Measurements from ENCODE around the gene PRL.

The PRL gene

GRCh38 chr6:22290045-22290444 is 6.8 kb downstream of the PRL start:
- no peak for DNase-seq

GRCh38 chr6:22288721-22289120 is 8.1 kb downstream of the PRL start:
- DNase-seq = no peak

DNA sequence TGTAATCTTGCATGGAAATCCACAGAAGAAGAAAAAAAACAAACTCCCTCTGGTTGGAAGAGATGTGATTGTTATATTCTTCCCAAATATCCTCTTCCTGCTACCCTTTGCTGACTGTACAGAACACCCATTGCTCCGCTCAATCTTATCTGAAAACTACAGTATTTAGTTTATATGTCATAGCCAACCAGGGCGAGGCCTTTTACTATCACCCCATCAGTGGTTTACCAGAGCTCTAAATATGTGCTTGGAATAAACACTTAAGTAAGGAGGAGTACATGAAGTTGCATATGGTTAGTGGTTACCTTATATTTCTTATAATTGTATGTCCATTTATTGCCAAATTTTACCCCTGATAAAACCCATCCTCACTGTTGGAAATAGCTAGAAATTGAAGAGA is 12.2 kb downstream of the PRL start:
- DNase-seq = no peak

- DNase-seq = no peak
These were observed 15.3 kb downstream of the PRL start for GRCh38 chr6:22281341-22282085.

GRCh38 chr6:22279427-22279826 is 17.4 kb downstream of the PRL start:
- DNase-seq = no peak

GRCh38 chr6:22271081-22271480 is 25.8 kb downstream of the PRL start:
- no peak for DNase-seq

- DNase-seq = no peak
These were observed 33.1 kb downstream of the PRL start for GRCh38 chr6:22263748-22264147.

GRCh38 chr6:22254886-22255285 is 42.0 kb downstream of the PRL start:
- no peak for DNase-seq

- DNase-seq = no peak
These were observed 42.7 kb downstream of the PRL start for GRCh38 chr6:22253955-22254655.

DNA sequence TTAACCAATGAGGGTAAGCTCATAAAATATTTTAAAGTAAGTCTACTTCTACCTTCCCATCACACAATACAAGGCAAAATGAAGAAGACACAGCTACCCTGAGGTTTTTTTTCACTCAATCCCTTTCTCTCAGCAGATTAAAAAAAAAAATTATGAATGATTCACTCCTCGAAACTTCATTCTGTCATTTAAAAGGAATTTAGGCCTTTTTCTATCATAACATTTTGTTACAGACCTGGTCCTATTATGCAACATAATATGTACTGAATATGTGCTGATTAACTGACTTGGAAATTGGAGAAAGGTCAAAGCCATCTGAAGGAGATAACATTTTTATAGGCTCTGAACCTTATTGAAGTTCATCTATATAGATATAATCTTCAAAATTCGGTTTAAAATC is 45.5 kb downstream of the PRL start:
- no peak for DNase-seq

GRCh38 chr6:22250486-22250885 is 46.4 kb downstream of the PRL start:
- DNase-seq = peak; percentile 53

GRCh38 chr6:22249711-22250350 is 47.0 kb downstream of the PRL start:
- no peak for DNase-seq

- DNase-seq = no peak
These were observed 48.1 kb downstream of the PRL start for GRCh38 chr6:22248513-22249308.

DNA sequence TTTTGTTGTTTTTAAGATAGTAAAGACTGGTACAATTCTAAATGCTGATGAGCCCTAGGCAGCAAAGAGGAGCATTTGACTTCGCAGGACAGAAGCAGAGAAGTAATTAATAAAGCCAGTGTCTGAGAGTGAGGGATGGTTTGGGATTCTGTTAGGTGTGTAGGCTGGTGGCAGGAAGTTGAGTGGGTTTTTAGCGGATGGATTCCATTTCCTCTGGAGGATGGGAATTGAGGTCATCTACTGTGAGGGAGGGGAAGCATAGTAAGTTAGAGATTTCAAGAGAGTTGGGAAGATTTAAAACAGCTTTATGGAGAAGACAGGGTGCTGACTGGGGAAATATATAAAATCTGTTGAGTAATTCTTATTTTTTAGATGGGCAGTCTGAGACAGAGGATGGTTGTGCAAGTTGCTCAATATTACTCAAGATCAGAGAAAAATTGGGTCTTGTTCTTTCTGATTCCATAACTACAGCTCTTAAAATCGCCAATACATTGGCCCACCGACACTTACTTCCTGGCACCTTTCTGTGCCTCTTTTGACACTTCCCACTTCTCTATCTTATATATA is 48.8 kb downstream of the PRL start:
- no peak for DNase-seq

GRCh38 chr6:22240025-22240424 is 56.8 kb downstream of the PRL start:
- DNase-seq = no peak

DNA sequence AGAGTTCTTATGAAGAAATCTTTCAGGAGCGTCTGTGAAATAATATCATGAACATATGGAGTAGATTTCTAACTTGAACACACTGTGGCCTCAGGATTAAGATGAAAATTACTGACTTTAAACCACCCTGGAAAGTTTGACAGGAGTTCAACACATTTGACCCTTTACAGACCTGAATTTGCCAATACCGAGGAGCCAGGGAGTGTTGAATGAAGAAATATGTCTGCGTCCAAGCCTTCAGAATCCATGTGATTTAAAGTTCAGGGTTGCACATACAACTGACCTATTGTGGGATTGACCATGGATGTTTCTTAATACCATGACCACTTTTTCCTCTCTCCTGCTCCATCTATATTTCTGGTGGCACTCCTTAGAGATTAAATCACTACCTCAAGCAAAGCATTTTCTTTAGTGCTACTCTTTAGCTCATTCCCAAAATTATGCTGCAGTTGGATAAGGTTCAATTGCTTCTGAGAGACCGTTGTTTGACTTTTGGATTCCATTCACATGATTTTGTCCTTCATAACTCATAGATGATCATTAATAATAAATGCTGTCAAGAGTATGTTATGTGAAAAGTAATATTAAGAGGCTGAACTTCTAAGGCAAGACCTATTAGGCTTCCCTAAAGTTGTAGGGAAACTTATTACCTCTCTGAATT is 57.4 kb downstream of the PRL start:
- no peak for DNase-seq

GRCh38 chr6:22238861-22239260 is 58.0 kb downstream of the PRL start:
- no peak for DNase-seq

GRCh38 chr6:22237526-22237925 is 59.3 kb downstream of the PRL start:
- DNase-seq = no peak

Data from NCI-H1092 (cell line).